ENCODE data around the gene KRTAP4-8.
"Not testable (repeated sequence)": the region's sequence is repeated elsewhere in the genome, so short reads cannot be mapped to it uniquely, and the experiment has no call there.

Gene KRTAP4-8

DNA sequence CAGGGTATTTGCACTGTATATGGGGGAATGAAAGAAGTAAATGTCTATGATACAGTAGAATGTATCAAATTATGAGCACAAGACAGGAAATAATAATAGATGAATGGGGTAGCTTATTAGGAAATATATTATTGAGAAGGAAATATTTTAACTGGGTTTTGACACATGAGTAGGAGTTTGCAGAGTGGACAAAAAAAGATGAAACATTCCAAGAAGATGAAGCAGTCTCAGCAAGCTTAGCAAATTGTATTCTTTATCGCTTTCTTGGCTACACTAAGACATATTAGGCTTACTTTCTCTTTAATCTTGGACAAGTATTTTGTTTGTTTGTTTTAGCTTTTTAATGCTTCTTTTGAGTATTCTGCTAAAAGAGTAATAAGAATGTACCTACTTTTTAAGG is 6.0 kb upstream of the KRTAP4-8 start:
- TF ChIP-seq, protein P1, sequence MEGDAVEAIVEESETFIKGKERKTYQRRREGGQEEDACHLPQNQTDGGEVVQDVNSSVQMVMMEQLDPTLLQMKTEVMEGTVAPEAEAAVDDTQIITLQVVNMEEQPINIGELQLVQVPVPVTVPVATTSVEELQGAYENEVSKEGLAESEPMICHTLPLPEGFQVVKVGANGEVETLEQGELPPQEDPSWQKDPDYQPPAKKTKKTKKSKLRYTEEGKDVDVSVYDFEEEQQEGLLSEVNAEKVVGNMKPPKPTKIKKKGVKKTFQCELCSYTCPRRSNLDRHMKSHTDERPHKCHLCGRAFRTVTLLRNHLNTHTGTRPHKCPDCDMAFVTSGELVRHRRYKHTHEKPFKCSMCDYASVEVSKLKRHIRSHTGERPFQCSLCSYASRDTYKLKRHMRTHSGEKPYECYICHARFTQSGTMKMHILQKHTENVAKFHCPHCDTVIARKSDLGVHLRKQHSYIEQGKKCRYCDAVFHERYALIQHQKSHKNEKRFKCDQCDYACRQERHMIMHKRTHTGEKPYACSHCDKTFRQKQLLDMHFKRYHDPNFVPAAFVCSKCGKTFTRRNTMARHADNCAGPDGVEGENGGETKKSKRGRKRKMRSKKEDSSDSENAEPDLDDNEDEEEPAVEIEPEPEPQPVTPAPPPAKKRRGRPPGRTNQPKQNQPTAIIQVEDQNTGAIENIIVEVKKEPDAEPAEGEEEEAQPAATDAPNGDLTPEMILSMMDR (IDR thresholded peaks at IDR 0.05; ENCODE audit: insufficient read depth, low read depth, low read length, missing control alignments), result no peak
- H3K4me3 ChIP-seq (ENCODE audit: low read depth, low read length), result no peak overlapping the region
- no peak for DNase-seq (ENCODE audit: low read depth)

DNA sequence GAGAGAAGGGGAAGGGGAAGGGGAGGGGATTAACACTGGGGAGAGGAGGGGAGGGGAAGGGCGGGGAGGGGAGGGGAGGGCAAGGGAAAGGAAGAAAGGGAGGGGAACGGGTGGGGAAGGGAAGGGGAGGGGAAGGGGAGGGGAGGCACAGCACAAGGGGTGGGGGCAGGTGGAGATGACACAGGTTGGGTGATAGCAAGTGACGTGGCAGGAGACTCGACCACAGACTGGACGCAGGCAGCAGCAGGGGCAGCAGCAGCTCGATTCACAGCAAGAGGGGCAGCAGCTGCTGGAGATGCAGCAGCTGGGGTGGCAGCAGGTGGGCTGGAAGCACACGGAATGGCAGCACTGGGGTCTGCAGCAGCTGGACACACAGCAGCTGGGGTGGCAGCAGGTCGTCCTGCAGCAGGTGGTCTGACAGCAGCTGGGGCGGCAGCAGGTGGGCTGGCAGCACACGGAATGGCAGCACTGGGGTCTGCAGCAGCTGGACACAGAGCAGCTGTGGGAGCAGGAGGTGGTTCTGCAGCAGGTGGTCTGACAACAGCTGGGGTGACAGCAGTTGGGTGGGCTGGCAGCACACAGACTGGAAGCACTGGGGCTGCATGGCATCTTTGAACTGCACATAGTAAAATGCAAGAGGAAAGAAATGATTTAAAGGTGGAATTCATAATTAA is 3.8 kb upstream of the KRTAP4-8 start, which contains the start of gene KRTAP4-16:
KRTAP4-16 (minus strand) TSS at position 624 of the 674 bp plus-strand sequence; CDS start at position 624, 0 bp downstream.
- no peak within 1 kb of the TSS for H3K4me3 ChIP-seq (ENCODE audit: low read depth, low read length)
- TF ChIP-seq, protein P1 (IDR thresholded peaks at IDR 0.05; ENCODE audit: insufficient read depth, low read depth, low read length, missing control alignments), result no peak
- DNase-seq (ENCODE audit: low read depth), result no peak

DNA sequence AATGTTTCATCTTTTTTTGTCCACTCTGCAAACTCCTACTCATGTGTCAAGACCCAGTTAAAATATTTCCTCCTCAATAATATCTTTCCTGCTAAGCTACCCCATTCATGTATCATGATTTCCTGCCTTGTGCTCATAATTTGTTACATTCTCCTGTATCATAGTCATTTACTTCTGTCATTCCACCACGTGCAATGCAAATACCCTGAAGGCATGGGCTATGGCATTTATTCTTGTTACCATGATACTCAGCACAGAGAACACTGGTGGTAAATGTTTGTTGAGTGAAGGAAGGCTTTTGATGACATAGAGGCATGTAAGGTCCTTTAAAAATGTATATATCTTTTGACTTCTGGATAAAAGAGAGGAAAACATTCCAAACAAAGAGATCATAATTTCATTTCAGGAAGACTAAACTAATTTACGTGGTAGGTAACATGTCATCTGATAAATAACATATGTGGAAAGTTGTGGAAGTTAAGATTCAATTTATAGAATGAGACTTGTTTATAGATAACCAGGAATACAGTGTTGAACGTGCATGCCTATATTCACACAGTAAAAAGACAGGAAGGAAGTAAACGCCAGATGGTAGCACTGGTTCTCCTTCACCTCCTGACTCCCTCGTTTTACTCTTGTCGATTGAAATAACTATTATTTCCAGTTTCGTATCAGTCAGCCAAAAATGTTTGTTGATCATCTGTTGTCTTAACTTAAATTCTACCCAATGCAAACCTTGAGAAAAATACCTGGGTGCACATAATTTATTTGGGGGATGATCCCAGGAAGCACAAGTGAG is 1.9 kb upstream of the KRTAP4-8 start:
- not testable (repeated sequence) for H3K4me3 ChIP-seq (ENCODE audit: low read depth, low read length); DNase-seq (ENCODE audit: low read depth)

DNA sequence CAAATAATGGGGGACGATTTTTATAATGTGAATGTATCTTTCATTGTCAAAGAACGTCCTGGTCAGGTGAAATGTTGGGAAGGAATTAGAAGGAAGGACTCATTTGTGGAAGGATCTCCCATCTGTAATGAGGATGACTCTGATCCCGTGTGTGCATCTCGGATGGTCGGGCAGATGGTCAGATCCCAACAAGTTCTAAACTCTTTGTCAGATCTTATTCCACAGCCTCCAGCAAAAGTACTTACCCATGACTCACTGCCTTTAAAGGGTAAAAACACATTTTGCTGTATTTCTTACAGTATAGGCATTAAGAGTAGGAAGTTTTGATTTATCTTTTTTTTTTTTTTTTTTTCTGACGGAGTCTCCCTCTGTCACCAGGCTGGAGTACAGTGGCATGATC is 539 bp upstream of the KRTAP4-8 start:
- DNase-seq (ENCODE audit: low read depth), result no peak
- H3K4me3 ChIP-seq (ENCODE audit: low read depth, low read length), result no peak overlapping the region
- TF ChIP-seq, protein P1 (IDR thresholded peaks at IDR 0.05; ENCODE audit: insufficient read depth, low read depth, low read length, missing control alignments), result no peak

DNA sequence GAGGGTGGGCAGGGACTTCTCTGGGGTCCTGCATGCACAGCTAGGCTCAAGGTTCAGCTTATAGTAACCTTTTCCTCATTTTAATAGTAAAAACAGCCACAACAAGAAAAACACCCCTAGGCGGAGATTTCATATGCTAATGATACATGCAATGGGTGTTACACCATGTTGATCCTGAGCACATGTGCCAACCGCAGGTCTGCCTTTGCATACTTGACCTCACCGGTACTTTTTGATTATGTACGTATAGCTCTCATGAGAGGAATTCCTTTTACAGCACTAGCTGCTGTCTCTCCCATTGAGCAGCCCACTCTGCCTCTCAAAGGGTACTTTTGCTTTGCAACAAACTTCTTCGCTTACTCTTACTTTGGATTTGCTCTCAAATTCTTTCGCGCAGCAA is 1.9 kb downstream of the KRTAP4-8 start:
- DNase-seq (ENCODE audit: low read depth), result no peak
- no peak overlapping the region for H3K4me3 ChIP-seq (ENCODE audit: low read depth, low read length)
- TF ChIP-seq, protein P1 (IDR thresholded peaks at IDR 0.05; ENCODE audit: insufficient read depth, low read depth, low read length, missing control alignments), result no peak

DNA sequence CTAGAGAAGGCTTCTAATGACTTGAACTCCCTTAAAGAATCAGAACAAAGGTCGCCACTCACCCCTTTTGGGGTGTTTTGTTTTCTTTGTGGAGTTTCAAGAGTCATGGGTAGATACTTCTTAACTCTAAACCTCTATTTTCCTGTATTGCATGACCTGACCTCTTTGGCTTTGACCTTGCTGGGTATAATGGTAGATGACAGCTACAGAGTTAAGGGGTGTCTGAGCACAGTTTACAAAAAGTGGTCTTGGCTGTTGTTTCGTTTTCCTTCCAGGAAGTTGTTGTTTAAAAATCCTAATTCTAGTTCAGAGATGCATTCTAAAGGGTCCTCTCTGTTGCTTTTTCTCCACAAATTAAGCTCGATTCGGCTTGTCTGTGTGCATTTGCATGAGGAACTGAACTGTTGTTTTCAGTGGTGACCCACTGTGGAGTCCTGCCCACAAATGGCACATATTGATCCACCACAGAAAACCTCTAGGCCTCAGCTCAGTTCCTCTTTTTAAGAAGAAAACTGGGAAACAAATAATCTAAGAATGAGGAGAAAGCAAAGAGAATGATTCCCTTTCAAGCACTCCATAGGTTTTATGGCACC is 9.1 kb downstream of the KRTAP4-8 start:
- not testable (repeated sequence) for H3K4me3 ChIP-seq (ENCODE audit: low read depth, low read length); DNase-seq (ENCODE audit: low read depth)

DNA sequence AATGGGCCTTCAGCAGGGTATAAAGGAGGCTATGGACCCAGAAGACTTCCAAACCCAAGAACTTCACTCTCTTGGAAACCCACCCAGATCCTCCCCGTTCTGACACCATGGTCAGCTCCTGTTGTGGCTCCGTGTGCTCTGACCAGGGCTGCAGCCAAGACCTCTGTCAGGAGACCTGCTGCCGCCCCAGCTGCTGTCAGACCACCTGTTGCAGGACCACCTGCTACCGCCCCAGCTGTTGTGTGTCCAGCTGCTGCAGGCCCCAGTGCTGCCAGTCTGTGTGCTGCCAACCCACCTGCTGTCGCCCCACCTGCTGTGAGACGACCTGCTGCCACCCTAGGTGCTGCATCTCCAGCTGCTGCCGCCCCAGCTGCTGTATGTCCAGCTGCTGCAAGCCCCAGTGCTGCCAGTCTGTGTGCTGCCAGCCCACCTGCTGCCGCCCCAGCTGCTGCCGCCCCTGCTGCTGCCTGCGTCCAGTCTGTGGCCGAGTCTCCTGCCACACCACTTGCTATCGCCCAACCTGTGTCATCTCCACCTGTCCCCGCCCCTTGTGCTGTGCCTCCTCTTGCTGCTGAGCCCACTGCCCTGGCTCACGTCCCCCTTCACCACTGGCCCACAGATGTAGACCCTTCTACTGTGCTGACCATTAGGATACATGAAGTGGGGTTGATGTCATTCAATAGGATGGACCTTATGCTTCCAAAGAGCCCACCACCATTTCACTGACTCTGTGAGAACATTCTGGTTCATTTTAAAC is 13.7 kb downstream of the KRTAP4-8 start, which contains the start of gene KRTAP4-7:
KRTAP4-7 (plus strand) TSS at position 51 of the 757 bp plus-strand sequence; CDS start at position 108, 57 bp downstream.
- not testable (repeated sequence) for DNase-seq (ENCODE audit: low read depth)

DNA sequence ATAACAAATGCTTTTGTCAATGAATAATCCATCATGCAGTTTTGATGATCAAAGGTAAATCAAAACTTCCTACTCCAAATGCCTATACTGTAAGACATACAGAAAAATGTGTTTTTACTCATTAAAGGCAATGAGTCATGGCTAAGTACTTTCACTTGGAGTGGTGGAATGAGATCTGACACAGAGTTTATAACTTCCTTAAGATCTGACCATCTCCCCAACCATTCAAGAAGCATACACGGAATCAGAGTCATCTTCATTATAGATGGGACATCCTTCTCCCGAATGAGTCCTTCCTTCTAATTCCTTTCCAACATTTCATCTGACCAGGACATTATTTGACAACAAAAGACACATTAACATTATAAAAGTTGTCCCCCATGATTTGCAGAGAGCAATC is 14.5 kb downstream of the KRTAP4-8 start:
- not testable (repeated sequence) for DNase-seq (ENCODE audit: low read depth); H3K4me3 ChIP-seq (ENCODE audit: low read depth, low read length)

More for the DNA sequence above, 13.7 kb downstream of the KRTAP4-8 start, which contains the start of gene KRTAP4-7:
- H3K4me3 ChIP-seq (ENCODE audit: low read depth, low read length), result not testable (repeated sequence)

Measured in GM12865 (cell line).